ENCODE results near the gene EFCAB3. TPM values are rescaled to one million over a fixed set of nuclear protein-coding genes. Genes with fewer than 3 reads are reported as not detected.
"Not testable (repeated sequence)": the region's sequence is repeated elsewhere in the genome, so short reads cannot be mapped to it uniquely, and the experiment has no call there.

EFCAB3 gene
- total RNA-seq, 1 experiment from 2014 or later: not detected

- CTCF ChIA-PET: no interaction called here
- BruUV-seq (replicated peaks): no TSS peak
- intact Hi-C loops (cut with micrococcal nuclease): no loop called here
- H3K4me3 Mint-ChIP-seq (ENCODE audit: unreplicated experiment): no peak overlapping the region
- no peaks in the 10 kb centered on the region for H3K27me3 Mint-ChIP-seq (ENCODE audit: insufficient read depth, unreplicated experiment)
- H3K36me3 Mint-ChIP-seq (ENCODE audit: insufficient read depth, unreplicated experiment): peaks cover 82% of the 10 kb centered on the region
- no peaks in the 10 kb centered on the region for H3K4me1 Mint-ChIP-seq (ENCODE audit: insufficient read depth, unreplicated experiment)
- DNase-seq (ENCODE audit: unreplicated experiment): no peak
- POLR2A ChIA-PET: no interaction called here
- H3K9me3 Mint-ChIP-seq (ENCODE audit: unreplicated experiment): no peaks in the 10 kb centered on the region
- TF ChIP-seq, protein P1, sequence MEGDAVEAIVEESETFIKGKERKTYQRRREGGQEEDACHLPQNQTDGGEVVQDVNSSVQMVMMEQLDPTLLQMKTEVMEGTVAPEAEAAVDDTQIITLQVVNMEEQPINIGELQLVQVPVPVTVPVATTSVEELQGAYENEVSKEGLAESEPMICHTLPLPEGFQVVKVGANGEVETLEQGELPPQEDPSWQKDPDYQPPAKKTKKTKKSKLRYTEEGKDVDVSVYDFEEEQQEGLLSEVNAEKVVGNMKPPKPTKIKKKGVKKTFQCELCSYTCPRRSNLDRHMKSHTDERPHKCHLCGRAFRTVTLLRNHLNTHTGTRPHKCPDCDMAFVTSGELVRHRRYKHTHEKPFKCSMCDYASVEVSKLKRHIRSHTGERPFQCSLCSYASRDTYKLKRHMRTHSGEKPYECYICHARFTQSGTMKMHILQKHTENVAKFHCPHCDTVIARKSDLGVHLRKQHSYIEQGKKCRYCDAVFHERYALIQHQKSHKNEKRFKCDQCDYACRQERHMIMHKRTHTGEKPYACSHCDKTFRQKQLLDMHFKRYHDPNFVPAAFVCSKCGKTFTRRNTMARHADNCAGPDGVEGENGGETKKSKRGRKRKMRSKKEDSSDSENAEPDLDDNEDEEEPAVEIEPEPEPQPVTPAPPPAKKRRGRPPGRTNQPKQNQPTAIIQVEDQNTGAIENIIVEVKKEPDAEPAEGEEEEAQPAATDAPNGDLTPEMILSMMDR (IDR thresholded peaks at IDR 0.05; ENCODE audit: unreplicated experiment): no peak
- H3K27ac Mint-ChIP-seq (ENCODE audit: low read depth, unreplicated experiment): no peak overlapping the region
These were observed 63.7 kb downstream of the EFCAB3 start for GRCh38 chr17:62444063-62444462.

GRCh38 chr17:62445791-62446190 lies 65.4 kb downstream of the EFCAB3 start:
- DNase-seq (ENCODE audit: unreplicated experiment); H3K27ac Mint-ChIP-seq (ENCODE audit: low read depth, unreplicated experiment); H3K4me3 Mint-ChIP-seq (ENCODE audit: unreplicated experiment); CTCF ChIA-PET; BruUV-seq (replicated peaks); H3K4me1 Mint-ChIP-seq (ENCODE audit: insufficient read depth, unreplicated experiment); H3K9me3 Mint-ChIP-seq (ENCODE audit: unreplicated experiment); intact Hi-C loops (cut with micrococcal nuclease); H3K27me3 Mint-ChIP-seq (ENCODE audit: insufficient read depth, unreplicated experiment): not testable (repeated sequence)
- peaks cover 92% of the 10 kb centered on the region for H3K36me3 Mint-ChIP-seq (ENCODE audit: insufficient read depth, unreplicated experiment)
- POLR2A ChIA-PET: interaction anchor here (0.7 kb wide), 1 partner anchor 25 kb away, joined by 3 read pairs; no protein-coding TSS in a partner anchor

DNA sequence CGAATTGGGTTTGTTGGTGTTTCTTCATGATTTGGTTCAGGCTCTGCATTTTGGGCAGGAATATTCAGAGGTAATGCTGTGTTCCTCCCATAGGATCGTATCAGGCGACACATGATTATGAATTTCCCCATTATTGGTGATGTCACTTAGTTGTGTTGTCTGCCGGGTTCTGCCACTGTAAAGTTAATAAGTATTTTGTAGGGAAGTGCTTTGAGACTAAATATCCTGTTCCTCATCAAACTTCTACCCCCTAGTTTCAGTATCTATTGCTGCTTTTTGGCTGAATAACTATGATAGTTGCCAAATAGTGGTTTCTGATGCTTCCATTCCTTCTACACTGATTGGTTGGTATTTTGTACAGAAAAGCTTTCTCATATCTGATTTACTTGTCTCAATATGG lies 71.8 kb downstream of the EFCAB3 start:
- H3K4me3 Mint-ChIP-seq (ENCODE audit: unreplicated experiment); H3K27ac Mint-ChIP-seq (ENCODE audit: low read depth, unreplicated experiment); H3K27me3 Mint-ChIP-seq (ENCODE audit: insufficient read depth, unreplicated experiment); BruUV-seq (replicated peaks); intact Hi-C loops (cut with micrococcal nuclease); H3K4me1 Mint-ChIP-seq (ENCODE audit: insufficient read depth, unreplicated experiment); DNase-seq (ENCODE audit: unreplicated experiment); CTCF ChIA-PET; POLR2A ChIA-PET; H3K9me3 Mint-ChIP-seq (ENCODE audit: unreplicated experiment): not testable (repeated sequence)
- H3K36me3 Mint-ChIP-seq (ENCODE audit: insufficient read depth, unreplicated experiment): peaks cover 37% of the 10 kb centered on the region

DNA sequence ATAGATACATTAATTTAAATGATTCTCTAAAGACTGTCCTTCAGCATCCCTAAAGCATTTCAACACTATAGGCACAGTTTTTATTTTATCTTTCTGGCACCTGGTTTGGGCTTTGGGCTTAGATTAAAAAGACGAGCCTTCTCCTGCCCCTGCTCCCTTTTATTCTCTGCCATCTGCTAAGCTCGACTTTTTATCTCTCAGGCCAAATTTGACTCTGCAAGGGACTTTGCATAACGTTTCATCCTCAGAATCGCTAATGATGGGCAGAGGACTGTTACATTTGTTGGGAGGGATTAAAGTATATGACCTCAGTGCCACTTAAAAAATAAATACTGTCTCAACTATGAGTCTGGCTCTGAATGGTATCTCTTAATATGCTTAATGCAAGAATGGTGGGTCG lies 72.7 kb downstream of the EFCAB3 start:
- CTCF ChIA-PET; H3K4me3 Mint-ChIP-seq (ENCODE audit: unreplicated experiment); intact Hi-C loops (cut with micrococcal nuclease); BruUV-seq (replicated peaks); DNase-seq (ENCODE audit: unreplicated experiment); H3K27me3 Mint-ChIP-seq (ENCODE audit: insufficient read depth, unreplicated experiment); H3K27ac Mint-ChIP-seq (ENCODE audit: low read depth, unreplicated experiment); POLR2A ChIA-PET; H3K4me1 Mint-ChIP-seq (ENCODE audit: insufficient read depth, unreplicated experiment); H3K9me3 Mint-ChIP-seq (ENCODE audit: unreplicated experiment): not testable (repeated sequence)
- H3K36me3 Mint-ChIP-seq (ENCODE audit: insufficient read depth, unreplicated experiment): peaks cover 29% of the 10 kb centered on the region

DNA sequence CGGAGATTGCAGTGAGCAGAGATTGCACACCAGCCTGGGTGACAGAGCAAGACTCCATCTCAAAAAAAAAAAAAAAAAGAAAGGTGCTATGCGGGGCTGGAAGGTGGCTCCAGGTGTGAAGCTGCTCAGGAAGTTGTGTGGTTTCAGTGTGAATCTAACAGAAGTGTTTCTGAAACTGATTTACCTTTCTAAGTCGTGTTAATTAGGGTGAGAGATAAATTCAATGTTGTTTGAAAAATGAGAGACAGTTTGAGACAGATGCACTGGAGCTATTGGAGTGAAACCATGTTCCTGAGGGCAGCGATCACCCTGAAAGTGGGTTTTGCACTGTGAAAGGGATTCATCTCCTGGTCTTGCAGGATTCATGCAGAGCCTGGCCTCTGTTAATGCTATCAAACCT lies 73.3 kb downstream of the EFCAB3 start:
- intact Hi-C loops (cut with micrococcal nuclease); H3K4me1 Mint-ChIP-seq (ENCODE audit: insufficient read depth, unreplicated experiment); DNase-seq (ENCODE audit: unreplicated experiment); BruUV-seq (replicated peaks); H3K9me3 Mint-ChIP-seq (ENCODE audit: unreplicated experiment); POLR2A ChIA-PET; H3K27ac Mint-ChIP-seq (ENCODE audit: low read depth, unreplicated experiment); H3K4me3 Mint-ChIP-seq (ENCODE audit: unreplicated experiment); CTCF ChIA-PET; H3K27me3 Mint-ChIP-seq (ENCODE audit: insufficient read depth, unreplicated experiment): not testable (repeated sequence)
- peaks cover 26% of the 10 kb centered on the region for H3K36me3 Mint-ChIP-seq (ENCODE audit: insufficient read depth, unreplicated experiment)

DNA sequence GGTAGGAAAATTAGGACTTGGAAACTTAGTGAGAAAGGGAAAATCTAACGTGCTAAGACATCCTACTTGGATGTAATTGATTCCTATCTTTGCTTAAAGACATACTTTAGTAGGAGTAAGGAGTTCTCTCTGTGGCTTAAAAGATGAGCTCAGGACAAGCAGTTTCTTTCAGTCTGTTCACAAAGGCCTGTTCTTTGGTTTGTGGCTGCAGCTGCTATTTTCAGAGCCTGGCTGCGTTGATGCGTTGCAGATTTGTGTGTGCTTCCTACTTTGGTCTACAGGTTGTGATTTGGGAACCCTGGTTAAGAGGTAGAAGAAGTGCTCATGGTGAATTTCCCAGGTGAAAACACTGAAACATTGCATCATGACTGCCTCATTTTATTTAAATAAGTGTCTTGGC lies 73.8 kb downstream of the EFCAB3 start:
- intact Hi-C loops (cut with micrococcal nuclease); POLR2A ChIA-PET; H3K27ac Mint-ChIP-seq (ENCODE audit: low read depth, unreplicated experiment); CTCF ChIA-PET; DNase-seq (ENCODE audit: unreplicated experiment); H3K4me3 Mint-ChIP-seq (ENCODE audit: unreplicated experiment); H3K27me3 Mint-ChIP-seq (ENCODE audit: insufficient read depth, unreplicated experiment); H3K9me3 Mint-ChIP-seq (ENCODE audit: unreplicated experiment); H3K4me1 Mint-ChIP-seq (ENCODE audit: insufficient read depth, unreplicated experiment); BruUV-seq (replicated peaks): not testable (repeated sequence)
- H3K36me3 Mint-ChIP-seq (ENCODE audit: insufficient read depth, unreplicated experiment): peaks cover 22% of the 10 kb centered on the region

Data from MCF 10A (cell line).